Prostate gland (tissue), 2 donors: ENCODE results near the gene LMO2. TPM values are rescaled to one million over a fixed set of nuclear protein-coding genes. Genes with fewer than 3 reads are reported as not detected.
A peak's percentile ranks its signal among the peaks of the same experiment; 100 is the strongest.

Experiments
- DNase-seq: peaks from one replicate; pipeline ENCODE4 v3.0.0-alpha.2; 2019; ENCODE audit warnings: low spot score
- H3K27ac ChIP-seq, 2 donors: fragments of 200-600 bp; sonication (generic); 2 replicates each; pipeline ENCODE4 v1.5.1; 2017 to 2019
- H3K27me3 ChIP-seq: fragments of 200-600 bp; sonication (generic); replicated peaks from 2 replicates; pipeline ENCODE4 v1.5.1; 2019; ENCODE audit not compliant: insufficient read depth
- H3K36me3 ChIP-seq, 2 donors: fragments of 200-600 bp; sonication (generic); 1 replicate in 1 of 2; 2 replicates in 1 of 2; pipeline versions ENCODE4 v1.5.1 to v1.8.1; 2017 to 2019
- H3K4me1 ChIP-seq: fragments of 200-600 bp; sonication (generic); replicated peaks from 2 replicates; pipeline ENCODE4 v1.5.1; 2019
- H3K4me3 ChIP-seq, 2 donors: fragments of 200-600 bp; sonication (generic); 2 replicates each; pipeline ENCODE4 v1.5.1; 2017 to 2019
- H3K9me3 ChIP-seq: fragments of 200-600 bp; sonication (generic); 2 replicates; pipeline ENCODE4 v1.5.1; 2017
- CTCF ChIP-seq, 4 experiments: fragments of 200-600 bp in 2 of 4; fragments of 450-650 bp in 2 of 4; sonication (generic) in 2 of 4; IDR thresholded peaks; 1 replicate in 3 of 4; 2 replicates in 1 of 4; pipeline ENCODE4 v1.5.1; 2016 to 2019; ENCODE audit warnings: antibody characterized with exemption in 4 of 4, mild to moderate bottlenecking in 2 of 4, moderate library complexity in 2 of 4
- POLR2A ChIP-seq: fragments of 450-650 bp; IDR thresholded peaks from one replicate; pipeline ENCODE4 v1.6.1; 2016; ENCODE audit warnings: antibody characterized with exemption, mild to moderate bottlenecking
- POLR2AphosphoS5 ChIP-seq: sonication (generic); formaldehyde crosslinking; IDR thresholded peaks from one replicate; pipeline ENCODE4 v1.6.1; 2017; ENCODE audit warnings: antibody characterized with exemption
- WGBS: methylation state at CpG from one replicate; pipeline ENCODE4 v1.1.5; 2018; 5-methylcytosine and 5-hydroxymethylcytosine counted together
- intact Hi-C: fragments of 100-400 bp; cut with DNase I; formaldehyde crosslinking; loops from one replicate; pipeline ENCODE4 v1.14.2; 2022
- total RNA-seq, 2 donors: library from RNA; depleted of rRNA; stranded (reverse); fragments of >200 nt; gene quantifications; one replicate each; pipeline ENCODE4 v1.1.0, GENCODE V29; 2016

The LMO2 gene
- total RNA-seq, 2 donors from 2014 or later: 11.4 to 25.0 TPM

- no peak overlapping the region for H3K4me3 ChIP-seq
- 93% methylated on average over 16 of the region's 16 CpGs for WGBS
- H3K4me1 ChIP-seq: no peaks in the 10 kb centered on the region
- DNase-seq: no peak
- H3K36me3 ChIP-seq: no peaks in the 10 kb centered on the region
- intact Hi-C loops: no loop called here
- H3K9me3 ChIP-seq: no peaks in the 10 kb centered on the region
- H3K27me3 ChIP-seq: no peaks in the 10 kb centered on the region
- no peak overlapping the region for H3K27ac ChIP-seq
- TF ChIP-seq POLR2AphosphoS5: no peak
- TF ChIP-seq POLR2A: no peak
- TF ChIP-seq CTCF (IDR thresholded peaks at IDR 0.05): no peak
Measured at GRCh38 chr11:33864479-33864878, 27.4 kb downstream of the LMO2 start.

DNA sequence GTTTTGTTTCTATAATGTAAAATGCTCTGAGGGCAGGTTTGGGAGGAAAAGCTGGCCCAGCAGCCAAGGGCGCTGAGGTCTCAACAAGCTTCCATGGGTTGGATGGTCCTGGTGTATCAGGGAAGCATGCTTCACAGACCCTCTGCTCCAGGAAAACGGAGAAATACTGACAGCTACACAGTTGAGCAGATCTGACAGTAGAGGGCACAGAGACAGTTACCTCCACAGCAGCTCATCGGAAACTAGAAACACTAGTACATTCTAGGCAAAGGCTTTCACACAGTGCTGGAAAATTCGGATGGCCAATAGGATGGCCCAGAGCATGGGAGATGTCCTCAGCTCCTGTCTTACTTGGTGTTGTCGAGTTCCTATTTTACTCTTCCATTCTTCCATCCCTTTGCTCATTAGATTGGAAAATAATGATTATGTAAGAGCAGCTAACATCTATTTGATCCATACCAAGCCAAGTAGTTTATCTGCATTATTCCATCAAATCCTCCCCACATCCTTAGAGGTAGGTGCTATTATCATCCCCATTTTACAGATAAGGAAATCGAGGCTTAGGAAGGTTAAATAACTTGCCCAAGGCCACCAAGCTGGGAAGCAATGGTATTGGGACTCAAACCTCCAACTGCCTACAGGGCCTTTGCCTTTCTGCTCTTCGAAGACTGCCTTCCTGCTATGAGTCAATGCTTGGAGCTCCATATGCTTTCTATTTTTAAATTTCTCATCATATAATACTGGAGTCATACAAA, 28.3 kb downstream of the LMO2 start:
- H3K9me3 ChIP-seq: no peaks in the 10 kb centered on the region
- H3K4me3 ChIP-seq: no peak overlapping the region
- WGBS: 85% methylated on average over 7 of the region's 7 CpGs
- H3K4me1 ChIP-seq: no peaks in the 10 kb centered on the region
- H3K36me3 ChIP-seq: no peaks in the 10 kb centered on the region
- no peak overlapping the region for H3K27ac ChIP-seq
- H3K27me3 ChIP-seq: no peaks in the 10 kb centered on the region
- no peak for TF ChIP-seq POLR2A
- TF ChIP-seq CTCF (IDR thresholded peaks at IDR 0.05): no peak
- TF ChIP-seq POLR2AphosphoS5: no peak
- no peak for DNase-seq
- intact Hi-C loops: no loop called here

DNA sequence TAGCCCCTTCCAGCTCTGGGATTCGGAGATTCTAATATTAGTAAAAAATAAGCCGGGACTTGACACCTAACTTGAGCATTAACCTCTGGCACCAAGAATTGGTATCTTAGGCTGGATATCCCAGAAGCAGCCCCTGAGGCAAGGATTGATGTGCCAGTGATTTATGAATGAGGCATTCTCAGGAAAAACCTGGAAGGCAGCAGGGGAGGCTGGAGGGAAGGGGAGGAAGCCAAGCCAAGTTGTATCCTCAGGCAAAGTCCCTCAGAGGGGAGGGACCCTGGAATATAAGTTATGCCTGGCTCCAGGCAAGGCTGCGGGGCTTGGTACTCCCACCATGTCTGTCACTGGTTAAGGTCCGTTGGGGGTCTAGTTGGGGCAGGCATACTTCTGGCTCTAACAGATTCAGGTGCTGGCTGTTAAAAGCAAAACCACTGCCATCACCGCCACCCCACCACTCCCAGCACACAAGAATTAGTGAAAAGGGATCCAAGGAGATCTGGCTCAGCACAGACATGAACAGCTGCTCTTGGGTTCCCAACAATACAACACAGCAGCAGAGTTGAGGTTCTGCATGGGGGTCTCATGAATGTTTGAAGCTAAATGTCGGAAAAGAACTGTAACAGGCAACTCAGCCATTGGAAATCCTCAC, 29.8 kb downstream of the LMO2 start:
- Histone ChIP-seq H3K9me3 (no peaks in the 10 kb centered on the region), H3K27me3 (no peaks in the 10 kb centered on the region), H3K4me1 (no peaks in the 10 kb centered on the region), H3K4me3 (no peak overlapping the region), H3K27ac (no peak overlapping the region), H3K36me3 (no peaks in the 10 kb centered on the region)
- intact Hi-C loops: no loop called here
- TF ChIP-seq POLR2AphosphoS5: no peak
- no peak for TF ChIP-seq POLR2A
- TF ChIP-seq CTCF (IDR thresholded peaks at IDR 0.05): no peak
- no peak for DNase-seq
- 60% methylated on average over 6 of the region's 6 CpGs for WGBS

- H3K27me3 ChIP-seq: no peaks in the 10 kb centered on the region
- DNase-seq: no peak
- intact Hi-C loops: no loop called here
- TF ChIP-seq POLR2A (no peak), CTCF (IDR thresholded peaks at IDR 0.05) (no peak), POLR2AphosphoS5 (no peak)
- H3K4me3 ChIP-seq: no peak overlapping the region
- H3K4me1 ChIP-seq: no peaks in the 10 kb centered on the region
- H3K9me3 ChIP-seq: no peaks in the 10 kb centered on the region
- 58% methylated on average over 6 of the region's 6 CpGs for WGBS
- no peak overlapping the region for H3K27ac ChIP-seq
- no peaks in the 10 kb centered on the region for H3K36me3 ChIP-seq
Measured at GRCh38 chr11:33861386-33861785, 30.5 kb downstream of the LMO2 start.

DNA sequence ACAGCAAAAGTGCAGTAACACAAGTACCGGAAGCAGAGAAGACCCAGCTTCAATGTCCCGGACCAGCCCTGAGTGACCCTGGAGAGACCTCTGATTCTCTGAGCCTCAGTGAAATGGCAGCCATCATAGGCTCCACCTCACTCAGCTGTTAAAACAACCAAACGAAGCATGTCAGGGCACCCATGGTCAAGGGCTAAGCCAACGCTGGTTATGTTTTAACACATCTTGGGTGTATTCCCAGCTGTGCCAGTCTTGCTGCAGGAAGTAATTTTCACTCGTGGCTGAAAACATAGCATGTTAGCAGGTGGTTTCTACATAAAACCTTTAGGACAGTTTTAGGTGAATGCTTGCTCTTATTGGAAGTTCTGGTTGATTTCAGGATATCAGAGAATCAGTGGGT, 30.9 kb downstream of the LMO2 start:
- TF ChIP-seq POLR2AphosphoS5: no peak
- no peak overlapping the region for H3K27ac ChIP-seq
- no peaks in the 10 kb centered on the region for H3K27me3 ChIP-seq
- no peaks in the 10 kb centered on the region for H3K9me3 ChIP-seq
- intact Hi-C loops: no loop called here
- no peaks in the 10 kb centered on the region for H3K4me1 ChIP-seq
- WGBS: 52% methylated on average over 5 of the region's 5 CpGs
- DNase-seq: peak; percentile 22
- H3K4me3 ChIP-seq: no peak overlapping the region
- no peaks in the 10 kb centered on the region for H3K36me3 ChIP-seq
